DMS53 treated with DMSO at 0.1 percent for 48 hours (cell line): ENCODE measurements around the gene TBL3.
A peak's percentile ranks its signal among the peaks of the same experiment; 100 is the strongest.
"Not testable (repeated sequence)": the region's sequence is repeated elsewhere in the genome, so short reads cannot be mapped to it uniquely, and the experiment has no call there.

Experiments used
- DNase-seq: peaks from one replicate; lab custom pipeline; 2025; ENCODE audit not compliant: unreplicated experiment; lab: John Stamatoyannopoulos, UW

Gene TBL3

DNA sequence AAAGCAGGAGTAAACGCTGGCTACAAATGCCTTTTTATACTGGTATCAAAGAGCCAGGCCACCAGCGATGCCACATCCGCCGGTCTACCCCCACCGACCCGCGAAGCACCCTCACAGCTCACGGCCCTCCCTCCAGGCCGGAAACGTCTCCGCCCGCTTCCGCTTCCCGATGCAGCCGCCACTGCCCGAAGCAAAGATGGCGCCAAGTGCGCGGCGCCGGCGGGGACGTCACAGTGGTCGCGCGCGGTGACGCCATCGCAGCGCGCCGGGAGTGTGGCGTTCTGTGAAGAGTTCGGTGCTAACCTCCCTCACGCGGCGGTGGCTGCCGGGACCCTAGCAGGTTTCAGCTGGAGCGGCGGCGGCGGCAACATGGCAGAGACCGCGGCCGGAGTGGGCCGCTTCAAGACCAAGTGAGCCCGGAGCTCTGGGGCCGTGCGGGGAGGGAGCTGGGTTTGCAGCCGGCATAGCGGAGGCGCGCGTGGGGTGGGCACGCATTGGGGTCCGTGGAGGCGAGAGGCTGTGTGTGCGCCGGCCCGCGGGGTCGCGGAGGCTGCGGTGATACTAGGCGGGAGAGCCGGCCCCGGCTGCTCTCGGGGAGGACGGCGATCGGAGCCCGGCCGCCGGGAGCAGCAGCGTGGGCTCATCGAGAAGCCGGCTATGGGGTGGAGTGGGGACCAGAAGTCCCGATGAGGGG lies at the start of gene TBL3:
Gene TBL3 (plus strand): TSS at position 258 of the 694 bp plus-strand sequence. CDS start 112 bp downstream, at position 370.
- DNase-seq: peak; percentile 71

DNA sequence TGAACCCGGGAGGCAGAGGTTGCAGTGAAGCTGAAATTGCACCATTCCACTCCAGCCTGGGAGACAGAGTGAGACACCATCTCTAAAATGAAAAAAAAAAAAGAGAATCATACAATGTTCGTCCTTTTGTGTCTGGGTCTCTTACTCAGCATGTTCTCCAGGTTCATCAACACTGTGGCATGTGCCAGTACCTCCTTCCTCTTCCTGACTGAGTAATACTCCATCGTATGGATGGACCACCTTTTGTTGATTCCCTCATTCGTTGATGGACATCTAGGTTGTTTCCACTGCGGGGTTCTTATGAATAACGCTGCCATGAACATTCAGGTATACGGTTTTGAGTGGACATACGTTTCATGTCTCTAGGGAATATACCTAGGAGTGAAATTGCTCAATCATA lies 49.5 kb upstream of the TBL3 start:
- no peak for DNase-seq

DNA sequence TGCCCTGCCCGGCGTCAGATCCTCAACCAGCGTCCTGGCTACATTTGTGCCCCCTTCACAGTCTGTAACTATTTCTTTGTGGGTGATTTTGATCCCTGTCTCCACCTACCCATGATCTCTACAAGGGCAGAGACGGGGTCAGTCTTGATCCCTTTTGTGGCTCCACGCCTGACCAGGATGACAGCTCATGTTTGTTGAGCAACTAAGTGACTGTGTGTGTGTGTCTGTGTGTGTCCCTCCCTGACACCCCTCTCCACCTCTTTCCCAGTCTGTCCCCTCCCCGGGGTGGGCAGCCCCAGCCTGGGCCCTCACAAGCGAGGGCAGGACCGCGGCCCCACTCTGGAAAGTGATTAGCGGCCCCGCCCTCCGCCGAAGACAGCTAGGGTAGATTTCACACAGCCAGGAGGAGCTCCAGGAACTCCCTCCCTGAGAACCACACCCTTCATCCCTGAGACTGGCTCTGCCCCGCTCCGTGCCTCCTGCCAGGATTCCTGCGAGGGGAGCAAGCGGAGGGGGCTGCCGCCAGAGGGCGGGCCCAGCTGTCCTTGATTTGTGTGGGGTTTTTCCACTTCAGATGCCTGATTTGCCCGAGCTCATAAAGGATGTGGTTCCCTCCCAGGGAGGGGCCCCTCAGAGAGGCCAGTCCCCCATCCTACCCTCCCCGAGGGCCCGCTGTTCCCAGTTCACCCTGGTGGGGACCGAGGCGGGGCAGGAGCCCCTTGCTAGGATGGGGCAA lies 48.4 kb upstream of the TBL3 start:
- DNase-seq: no peak

DNA sequence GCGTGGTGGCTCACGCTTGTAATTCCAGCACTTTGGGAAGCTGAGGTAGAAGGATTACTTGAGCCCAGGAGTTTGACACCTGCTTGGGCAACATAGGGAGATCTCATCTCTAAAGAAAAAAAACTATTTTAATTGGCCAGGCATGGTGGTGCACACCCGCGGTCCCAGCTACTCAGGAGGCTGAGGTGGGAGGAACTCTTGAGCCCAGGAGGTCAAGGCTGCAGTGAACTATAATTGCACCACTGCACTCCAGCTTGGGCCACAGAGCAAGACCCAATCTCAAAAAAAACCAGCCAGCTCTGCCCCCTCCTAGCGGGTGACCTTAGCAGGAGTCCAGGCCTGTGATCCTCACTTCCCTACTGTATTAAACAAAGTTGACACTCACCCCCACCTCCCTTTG lies 47.8 kb upstream of the TBL3 start:
- DNase-seq: no peak

DNA sequence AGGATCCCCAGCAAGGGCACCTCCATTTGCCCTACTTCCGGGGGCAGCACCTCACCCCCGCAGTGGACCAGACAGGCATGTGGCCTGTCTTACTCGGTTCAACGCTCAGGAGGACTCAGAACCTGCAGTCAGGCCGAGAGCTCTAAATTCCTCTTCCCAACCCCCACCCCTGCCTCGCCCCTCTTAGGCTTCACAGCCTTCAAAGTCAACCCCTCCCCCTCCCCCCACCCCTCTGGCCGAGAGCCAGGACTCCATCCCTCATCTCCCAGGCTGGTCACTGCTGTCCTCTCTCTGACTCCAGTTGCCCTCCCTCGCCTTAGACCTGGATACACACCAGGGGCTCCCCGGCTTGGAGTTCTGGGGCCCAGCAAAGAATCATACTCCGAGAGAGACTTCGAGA lies 45.6 kb upstream of the TBL3 start:
- DNase-seq: no peak

DNA sequence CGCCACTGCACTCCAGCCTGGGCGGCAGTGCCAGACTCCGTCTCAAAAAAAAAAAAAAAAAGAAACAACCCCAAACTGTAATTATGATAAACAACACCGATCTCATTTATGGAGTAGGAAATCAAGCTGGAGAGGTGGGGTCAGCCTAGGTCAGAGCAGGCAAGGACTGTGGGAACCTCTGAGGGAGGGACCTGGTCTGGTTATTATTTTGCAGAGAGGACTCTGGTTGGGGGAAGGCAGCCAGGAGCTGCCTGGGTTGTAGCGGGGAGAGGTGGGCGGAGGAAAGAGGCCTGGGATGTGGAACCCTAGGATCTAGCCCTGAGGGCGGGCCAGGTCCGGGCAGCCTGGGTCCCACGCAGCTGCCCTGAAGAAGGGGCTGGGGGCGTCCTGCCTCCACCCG lies 42.7 kb upstream of the TBL3 start:
- DNase-seq: peak; percentile 23

DNA sequence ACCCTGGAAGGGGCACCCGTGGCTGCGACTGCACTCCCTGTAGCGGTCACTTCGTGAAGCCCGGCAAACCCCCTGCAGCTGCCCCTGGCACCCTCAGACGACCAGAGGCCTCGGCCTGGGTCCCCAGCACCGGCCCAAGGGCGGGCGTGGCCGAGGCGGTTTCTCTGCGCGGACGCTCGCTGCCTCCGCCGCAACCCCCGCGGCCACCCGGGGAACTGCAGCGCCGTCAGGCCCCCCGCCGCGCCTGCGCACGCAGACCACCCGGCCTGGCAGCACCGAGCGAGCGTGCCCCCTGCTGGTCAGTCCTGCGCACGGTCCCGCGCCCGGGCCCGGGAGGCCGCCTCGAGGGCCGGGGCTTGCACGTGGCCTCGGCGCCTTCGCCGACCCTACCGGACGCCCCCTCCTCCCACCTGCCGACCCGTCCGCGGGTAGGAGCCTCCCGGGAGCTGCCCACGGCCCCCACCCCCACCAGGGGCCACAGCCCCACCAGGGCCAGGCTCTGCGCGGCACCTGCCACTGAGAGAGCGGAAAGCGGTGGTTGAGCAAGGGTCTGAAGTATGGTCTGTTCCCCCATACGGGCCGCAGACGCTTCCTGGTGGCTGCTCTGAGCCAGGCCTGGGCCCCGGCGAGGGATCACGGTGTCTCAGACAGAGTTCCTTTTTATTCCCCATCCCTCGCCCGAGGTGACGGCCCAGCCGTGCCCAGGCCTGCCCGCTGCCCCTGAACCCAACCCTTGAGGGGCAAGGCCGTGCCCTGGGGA lies 42.1 kb upstream of the TBL3 start:
- peak; percentile 44 for DNase-seq

DNA sequence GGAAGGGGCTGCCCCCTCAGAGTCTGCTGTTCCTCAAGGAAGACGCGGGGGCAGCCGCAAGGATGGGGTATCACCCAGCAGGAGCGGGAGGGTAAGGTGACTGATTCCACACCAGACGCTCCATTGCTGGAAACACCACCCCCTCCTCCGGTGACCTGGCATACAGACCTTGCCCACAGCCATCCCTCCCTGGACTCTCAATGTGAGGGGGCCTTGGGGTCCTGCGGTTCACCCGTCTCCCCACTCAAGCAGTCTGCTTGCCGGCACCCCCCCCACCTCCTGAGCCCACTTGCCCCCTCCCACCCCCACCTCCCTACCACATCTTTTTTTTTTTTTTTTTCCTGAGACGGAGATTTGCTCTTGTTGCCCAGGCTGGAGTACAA lies 41.5 kb upstream of the TBL3 start:
- no peak for DNase-seq

DNA sequence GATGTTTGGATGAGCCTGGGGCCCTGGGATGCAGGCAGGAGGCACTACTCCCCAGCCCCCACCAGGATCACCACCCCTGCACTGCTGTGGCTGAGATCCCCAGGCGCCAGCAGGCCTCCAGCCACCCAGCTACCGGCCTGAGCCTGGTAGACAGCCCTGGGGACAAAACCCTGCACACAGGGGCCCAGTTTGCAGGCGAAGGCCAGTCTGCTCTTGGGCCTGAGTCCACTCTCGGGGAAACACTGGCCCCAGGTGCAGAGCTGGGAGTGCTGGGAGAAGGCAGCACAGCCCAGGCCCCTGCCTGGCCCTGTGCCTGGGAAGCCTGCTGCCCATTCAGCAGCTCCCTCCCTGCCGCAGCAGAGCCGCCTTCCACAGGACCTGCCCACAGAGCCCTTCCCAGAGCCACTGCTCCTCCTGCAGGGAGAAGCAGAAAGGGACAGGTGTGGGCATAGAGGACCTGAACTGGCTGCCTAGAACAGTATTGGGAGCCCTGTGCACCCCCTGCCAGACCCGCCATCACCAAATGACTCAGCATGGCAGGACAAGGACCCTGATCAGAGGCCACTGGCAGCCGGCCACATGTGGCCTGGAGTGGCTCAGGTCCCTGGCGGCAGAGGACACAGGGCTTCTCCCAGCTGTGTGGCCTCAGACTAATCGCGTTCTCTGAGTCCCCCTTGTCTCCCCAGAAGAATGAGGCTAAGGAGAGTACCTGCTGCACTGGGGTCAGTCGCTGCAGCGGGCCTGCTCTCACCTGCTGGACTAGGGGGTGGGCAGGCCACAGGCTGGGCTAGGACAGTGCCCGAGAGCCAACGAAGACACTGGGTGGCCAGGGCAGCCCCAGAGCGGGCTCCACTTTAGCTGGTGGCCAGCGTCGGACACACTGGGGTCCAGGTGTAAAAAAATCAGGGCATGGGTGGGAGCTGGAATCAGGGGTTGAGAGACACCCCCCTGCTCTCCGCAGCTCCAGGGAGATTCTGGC lies 39.5 kb upstream of the TBL3 start:
- peak; percentile 24 for DNase-seq

DNA sequence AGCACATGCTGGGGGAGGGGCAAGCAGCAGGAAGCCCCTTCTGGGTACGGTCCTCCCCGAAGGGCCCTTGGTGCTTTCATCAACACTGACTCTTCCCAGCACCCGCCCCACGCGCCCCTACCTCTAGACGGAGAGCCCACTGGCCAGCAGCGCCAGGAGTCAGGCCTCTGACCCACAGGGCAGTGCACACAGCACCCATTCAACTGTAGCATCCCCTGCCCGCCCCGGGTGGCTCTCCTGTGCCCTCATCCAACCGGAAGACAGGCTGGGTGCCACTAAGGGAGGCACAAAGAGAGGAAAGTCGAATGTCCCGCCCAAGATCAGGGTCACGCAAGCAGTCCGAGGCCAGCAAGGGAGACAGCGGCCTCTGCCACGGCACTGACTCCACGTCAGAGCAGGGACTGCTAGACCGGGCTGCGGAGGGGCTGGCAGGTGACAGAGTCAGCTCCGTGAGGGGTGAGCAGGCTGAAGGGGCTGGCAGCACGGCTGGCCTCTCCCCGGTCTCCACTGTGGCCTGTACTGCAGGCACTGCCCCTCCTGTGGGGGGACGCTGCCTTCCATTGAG lies 38.7 kb upstream of the TBL3 start:
- no peak for DNase-seq

DNA sequence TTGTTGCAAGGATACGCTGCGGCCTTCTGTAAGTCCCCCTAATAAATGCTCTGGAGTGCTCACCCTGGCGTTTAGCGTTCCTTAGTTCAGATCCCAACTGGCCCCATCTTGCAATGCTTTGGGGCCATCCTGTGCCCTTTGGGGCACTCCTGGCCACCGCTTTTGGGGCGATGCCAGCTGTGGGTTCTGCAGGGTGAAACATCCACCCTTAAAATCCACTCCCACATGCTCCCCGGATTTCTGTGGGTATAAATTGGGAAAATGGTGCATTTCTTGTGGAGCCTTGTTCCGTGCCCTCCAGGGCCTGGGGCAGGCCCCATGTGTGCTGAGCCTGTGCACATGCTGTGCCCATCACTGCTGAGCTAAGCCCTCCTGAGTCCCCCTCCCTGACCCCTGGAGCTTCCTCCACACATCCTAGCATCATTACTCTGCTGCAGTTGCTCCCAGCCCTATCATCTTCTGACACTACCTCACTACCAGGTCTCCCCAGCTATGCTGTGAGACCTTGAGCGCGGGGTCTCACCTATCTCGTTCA lies 34.8 kb upstream of the TBL3 start:
- DNase-seq: no peak

DNA sequence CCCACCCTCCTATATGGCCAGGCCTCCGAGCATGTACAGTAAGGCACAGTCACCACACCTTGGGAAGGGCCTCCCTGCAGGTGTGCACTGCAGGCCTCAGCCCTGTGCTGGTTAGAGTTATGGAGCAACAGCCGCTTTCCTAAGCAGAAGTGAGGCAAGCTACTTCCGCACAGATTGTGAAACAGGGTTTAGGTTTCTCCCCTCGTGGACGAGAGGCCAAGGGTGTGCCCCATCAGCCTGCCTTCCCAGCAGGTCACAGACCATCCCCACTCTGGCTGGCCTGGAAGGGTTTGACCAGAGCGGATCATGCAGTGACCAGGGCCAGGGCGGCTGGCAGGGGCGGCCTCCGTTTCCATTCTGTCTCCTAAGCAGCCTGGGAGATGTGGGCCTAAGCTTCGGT lies 33.5 kb upstream of the TBL3 start:
- no peak for DNase-seq

DNA sequence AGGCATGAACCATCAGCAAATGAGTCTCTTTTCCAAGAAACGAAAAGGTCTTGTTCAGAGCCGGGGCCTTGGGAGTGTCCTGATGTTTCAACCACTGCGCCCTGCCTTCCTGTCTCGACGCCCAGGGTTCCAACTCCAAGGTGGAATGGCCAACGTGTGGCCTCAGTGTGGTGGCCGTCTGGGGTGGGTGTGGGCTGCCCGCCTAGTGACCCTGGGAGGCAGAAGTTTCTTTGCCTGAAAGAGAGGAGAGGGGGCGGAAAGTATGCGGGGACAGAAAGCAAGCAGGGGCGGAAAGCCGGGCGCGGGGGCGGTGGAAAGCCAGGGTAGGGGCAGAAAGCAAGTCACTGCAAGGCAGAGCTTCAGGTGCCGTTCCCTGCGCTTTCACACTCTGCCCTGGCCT lies 32.9 kb upstream of the TBL3 start:
- no peak for DNase-seq

DNA sequence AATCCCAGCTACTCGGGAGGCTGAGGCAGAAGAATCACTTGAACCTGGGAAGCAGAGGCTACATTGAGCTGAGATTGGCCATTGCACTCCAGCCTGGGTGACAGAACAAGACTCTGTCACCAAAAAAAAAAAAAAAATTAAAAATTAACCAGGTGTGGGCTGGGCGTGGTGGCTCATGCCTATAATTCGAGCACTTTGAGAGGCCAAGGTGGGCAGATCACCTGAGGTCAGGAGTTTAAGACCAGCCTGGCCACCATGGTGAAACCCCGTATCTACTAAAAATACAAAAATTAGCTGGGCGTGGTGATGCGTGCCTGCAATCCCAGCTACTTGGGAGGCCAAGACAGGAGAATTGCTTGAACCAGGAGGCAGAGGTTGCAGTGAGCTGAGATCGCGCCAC lies 32.0 kb upstream of the TBL3 start:
- DNase-seq: not testable (repeated sequence)

DNA sequence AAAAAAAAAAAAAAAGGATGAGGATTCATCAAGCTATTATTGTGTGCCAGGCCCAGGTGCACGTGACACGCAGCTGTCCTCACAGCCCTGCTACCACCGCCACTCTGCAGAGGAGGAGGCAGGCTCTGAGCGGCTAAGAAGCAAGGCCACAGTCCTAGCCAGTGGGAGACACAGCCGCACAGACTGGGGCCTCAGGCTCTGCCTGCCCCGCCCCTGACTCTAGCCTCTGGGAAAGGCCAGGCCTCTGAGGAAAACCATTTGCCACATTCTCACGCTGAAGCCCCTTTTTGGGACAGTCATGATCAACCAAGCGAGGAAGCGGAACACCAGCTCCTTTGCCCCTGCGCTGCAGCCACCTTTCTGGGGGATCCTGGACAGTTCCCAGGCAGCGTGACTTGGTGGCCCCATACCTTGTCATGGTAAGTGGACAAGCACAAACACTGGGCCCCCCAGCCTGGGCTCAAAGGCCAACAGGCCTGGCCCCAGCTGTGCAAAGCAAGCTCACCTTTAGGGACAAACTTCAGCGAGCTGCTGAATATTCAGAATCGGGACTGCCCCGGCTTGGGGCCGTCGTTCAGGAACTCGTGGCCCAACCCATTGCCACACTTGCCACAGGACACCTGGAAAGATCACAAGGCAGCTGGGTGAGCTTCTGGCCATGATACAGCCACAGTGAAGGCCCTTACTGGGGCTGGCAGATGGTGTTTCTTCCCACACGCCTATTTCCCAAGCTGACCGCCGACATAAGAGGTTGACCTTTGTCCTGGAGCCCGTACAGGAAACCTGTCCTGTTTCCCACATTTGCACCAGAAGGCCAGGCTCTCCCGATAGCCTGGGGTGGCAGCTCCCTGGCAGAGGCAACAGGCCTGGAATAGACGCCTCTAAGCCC lies 31.3 kb upstream of the TBL3 start:
- peak; percentile 61 for DNase-seq

DNA sequence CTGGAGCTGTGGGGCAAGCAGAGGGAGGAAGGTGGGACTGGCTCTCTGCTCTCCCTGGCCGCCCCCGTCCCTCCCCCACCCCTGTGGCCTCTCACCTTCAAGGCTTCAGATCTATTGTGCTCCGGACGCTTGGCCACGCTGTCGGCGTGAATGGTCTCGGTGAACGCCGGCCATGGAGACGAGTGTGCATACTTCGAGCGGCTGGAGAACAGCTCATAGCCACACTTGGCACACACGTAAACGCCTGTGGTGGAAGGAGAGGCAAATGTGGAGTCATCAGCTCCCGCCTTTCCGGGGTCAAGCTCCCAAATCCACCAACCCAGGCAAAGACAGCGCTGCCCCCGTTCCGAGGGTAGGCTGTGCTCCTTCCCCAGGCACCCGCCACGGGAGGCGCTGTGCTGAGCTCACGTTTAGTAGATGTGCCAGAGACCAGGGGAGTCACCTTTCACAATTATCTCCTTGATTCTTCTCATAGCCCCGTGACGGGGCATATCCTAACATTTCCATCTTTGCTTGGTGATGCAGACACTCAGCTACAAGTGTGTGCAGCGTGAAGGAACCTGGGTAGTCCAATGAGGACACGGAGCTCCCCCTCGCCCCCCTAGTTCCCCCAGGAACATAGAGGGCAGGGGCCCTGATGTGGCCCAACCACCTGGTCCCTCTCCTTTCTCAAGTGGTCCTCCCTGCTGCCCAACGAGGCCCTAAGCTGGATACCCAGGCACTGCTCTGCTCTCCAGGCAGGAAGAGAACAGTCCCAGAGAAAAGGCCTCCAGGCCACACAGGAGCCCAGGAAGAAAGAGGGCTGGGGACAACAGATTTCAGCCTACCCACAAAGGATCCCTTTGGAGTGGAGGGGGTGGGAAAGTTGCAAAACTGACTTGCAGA lies 30.4 kb upstream of the TBL3 start:
- DNase-seq: peak; percentile 50

DNA sequence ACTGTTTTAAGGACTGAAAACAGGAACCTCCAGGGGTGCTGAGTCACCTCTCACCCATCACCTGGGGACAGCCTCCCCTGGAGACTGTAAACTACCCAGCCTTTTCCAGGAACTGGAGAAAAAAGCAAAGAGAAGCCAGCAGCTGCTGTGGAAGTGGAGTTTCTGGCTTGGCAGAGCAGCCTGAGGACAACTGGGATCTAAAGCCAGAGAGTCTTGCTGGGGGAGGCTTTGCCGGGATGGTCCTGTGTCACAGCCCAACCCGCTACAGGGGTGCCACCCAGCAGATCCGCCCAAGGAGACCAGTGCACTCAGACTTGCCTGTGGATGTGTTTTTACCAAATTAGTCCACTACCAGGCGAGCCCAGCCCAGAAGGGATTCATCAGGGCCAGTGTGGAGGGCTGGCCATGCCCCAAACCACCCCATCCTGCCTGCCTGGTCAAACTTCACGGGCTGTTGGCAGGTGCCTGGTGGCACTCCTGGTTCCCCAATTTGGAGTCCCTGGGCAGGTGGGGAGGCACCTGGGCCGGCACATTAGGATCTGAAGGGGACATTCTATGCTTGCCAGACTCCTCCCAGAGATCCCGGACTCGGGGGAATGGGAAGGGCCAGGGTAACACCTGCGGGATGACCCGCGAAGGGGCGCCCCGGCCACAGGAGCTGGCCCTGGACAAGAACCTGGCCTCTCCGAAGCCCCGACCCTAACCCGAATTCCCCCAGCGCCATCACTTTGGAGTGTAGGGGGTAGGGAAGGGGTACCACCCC lies 29.6 kb upstream of the TBL3 start:
- no peak for DNase-seq
